Measurements from ENCODE around the gene CCSER1.
"Not testable (repeated sequence)": the region's sequence is repeated elsewhere in the genome, so short reads cannot be mapped to it uniquely, and the experiment has no call there.

The CCSER1 gene

DNA sequence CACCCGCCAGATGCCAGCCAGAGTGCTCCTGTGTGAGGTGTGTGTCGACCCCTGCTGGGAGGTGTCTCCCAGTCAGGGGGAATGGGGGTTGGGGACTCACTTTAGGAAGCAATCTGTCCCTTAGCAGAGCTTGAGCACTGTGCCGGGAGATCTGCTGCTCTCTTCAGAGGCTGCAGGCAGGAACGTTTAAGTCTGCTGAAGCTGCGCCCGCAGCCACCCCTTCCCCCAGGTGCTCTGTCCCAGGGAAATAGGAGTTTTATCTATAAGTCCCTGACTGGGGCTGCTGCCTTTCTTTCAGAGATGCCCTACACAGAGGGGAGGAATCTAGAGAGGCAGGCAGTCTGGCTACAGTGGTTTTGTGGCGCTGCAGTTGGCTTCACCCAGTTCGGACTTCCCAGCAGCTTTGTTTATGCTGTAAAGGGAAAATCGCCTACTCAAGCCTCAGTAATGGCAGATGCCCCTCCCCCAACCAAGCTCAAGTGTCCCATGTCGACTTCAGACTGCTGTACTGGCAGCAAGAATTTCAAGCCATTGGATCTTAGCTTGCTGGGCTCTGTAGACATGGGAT is 80.8 kb downstream of the CCSER1 start:
- no peak for DNase-seq

DNA sequence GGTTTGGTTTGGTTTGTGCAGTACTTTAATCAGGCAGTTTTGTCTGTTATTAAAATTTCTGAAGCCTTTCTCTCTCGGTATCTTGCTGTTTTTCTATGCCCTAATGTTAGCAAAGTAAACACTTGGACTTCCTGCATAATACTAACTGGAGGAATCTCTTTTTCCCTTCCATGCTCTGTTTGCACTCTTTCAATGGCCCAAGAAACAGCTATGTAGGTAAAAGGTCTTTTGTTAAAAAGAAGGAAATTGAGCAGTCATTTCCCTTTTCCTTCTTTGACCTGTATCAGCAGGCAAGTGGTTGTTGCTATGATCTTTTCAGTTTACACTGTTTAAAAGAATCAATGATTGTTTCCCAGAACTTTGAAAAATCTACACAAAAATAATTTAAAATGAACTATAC is 82.7 kb downstream of the CCSER1 start:
- no peak for DNase-seq

DNA sequence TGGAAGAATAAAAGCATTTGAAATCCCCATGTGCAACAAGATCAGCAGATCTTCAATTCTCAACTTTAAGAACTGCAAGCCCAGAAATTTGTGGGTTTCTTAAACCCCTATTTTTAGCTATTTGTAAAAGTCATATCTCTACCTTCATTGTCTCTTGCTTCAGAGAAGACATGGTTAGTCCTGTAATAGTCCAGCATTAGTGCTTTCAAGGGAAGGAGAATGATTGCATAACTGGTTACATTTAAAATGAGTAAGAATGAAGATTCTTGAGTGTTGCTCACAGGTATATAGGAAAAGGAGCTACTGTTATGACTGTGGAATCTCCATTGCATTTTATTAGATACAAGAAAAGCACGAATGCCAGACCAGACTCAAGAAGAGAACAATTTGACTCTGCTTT is 84.0 kb downstream of the CCSER1 start:
- no peak for DNase-seq

DNA sequence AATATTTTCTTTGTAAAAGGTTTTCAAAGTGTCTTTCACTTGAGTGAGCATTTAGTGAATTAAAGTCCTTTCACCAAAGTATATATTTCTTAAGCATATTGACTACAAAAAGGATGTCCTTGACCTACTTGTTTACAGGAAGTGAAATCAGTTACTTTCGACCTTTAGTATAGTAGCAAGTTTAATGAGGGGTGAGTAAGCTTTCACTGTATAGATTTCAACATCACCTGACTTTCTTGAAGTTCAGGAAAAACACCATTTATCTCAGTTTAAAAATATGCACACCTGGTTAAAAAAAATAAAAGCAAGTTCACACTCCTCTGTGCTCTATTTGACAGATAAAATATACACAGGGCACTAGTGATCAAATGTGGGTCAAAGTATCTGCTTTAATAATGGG is 88.1 kb downstream of the CCSER1 start:
- no peak for DNase-seq

DNA sequence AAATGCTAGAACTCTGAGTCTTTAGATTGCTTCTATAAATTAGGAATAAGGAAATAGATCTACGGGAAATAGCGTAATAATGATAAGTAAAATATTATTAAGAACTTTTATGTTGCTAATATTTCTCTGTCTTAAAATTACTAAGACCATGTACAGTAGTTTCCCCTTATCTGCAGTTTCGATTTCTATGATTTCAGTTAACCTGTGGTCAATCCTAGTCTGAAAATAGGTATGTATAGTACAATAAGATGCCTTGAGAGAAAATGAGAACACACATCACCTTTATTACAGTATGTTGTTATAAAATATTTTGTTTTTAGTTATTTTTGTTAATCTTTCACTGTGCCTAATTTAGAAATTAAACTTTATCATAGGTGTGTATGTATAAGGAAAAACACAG is 92.6 kb downstream of the CCSER1 start:
- DNase-seq: no peak

DNA sequence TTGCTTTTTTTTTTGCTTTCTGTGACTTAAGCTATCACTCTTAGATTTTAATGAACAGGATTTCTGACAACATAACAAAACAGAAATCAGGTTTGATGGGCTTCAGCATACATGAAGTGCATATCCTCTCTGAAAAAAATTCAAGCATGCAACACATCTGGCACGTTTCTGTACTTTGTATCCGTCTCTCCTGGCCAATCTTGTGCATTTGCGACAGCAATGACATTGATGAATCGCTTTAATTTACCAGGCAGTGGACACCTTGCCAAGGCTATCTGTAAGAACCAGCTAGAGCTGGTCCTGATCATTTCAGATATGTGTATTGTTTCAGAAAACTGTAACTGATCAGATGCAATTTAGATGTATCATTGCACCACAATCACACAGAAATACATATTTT is 93.3 kb downstream of the CCSER1 start:
- DNase-seq: no peak

DNA sequence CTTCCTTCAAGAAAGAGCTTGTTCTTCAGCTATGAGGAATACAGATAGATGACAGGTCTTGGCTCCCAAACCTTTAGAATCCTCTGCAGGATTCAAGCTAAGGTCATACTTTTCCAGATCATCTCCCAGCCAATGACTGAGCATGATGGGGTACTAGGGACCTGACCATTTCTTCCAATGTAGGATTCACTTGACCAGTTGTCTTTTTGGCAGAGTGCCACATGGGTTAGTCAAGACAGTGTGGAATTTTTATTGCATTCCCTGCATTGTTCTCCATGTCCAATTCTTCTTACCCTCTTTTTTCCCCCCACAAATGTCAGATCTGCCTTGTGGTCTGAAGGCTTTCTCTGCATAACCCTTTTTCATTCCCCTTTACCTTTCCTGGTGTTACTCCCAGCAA is 99.5 kb downstream of the CCSER1 start:
- DNase-seq: no peak

DNA sequence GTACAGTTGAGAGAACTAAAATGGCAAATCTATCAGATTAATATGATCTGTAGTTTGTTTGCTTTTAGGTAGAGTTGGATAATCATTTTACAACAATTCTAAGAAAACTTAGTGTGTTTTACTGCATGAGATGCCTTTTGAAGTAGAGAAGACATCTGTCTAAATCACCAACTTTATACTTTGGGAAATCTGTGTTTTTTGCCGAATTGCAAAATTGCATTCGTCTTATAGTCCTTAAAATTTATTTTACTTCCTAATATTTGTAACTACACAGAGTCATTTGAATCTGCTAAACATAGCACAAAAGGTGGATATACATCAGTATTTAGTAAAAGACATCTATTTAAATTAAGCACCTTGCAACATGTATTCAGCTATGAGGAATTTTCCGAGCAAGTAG is 100.0 kb downstream of the CCSER1 start:
- DNase-seq: no peak

DNA sequence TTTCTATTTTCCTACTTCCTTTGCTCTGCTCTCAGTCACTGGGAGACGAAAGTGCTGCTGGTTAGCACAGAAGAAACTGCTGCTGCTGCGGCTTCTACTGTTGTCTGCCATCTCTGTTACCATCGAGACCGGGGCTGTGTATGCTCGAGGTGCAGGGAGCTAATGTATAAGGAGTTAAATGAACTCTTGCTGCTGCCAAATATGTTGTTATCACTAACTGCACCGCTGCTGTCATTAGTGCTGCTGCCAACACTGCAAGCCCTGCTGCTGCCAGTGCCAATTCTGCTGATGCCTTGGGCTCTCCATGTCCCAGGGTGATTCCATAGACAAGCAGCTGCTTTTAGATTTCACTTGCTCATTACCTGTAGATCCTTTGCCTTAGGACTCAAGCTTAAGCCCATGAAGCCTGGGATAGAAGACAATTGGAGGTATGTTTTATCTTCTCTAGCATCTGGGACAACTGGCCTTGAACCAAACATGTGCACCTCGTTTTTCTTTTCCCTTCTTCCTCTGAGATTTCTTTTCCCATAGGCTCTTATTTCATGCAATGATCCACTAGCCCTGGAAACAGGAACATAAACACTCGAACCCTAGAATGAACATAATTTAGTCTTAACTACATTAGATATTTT is 107.8 kb downstream of the CCSER1 start:
- DNase-seq: no peak

DNA sequence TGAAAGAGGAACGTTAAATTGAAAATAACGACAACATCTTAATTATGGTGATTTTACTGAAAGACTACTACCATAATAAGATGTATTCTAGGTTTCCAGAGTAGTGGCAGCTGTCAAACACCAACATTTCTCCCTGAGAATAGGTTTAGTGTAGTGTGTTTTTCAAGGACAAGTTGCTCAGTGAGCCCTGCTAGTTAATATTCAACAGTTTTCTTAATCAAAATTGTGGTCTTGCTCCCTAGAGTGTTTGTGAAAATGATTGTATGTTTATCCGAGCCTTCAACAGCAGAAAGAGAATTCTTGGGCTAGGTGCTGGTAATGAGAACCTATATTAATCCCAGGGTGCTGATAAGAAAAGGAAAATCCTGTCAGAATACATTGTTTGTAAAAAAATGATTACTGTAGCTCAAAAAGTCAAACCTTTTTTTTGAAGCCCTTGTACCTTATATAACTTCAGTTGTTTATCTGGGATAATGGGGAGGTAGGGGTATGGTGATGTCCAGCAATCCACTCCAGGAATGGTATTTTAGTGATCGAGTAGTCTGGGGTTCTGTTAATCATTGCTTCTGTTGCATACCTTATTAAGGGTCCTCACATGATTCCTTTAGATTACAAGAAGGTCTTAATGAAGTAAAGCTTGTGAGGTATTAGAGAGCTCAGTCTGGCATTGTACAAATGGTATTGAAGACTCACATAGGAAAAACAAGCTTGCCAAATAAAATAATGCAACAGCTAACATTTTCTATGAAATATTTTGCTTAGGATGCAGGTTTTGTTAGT is 110.7 kb downstream of the CCSER1 start:
- DNase-seq: no peak

DNA sequence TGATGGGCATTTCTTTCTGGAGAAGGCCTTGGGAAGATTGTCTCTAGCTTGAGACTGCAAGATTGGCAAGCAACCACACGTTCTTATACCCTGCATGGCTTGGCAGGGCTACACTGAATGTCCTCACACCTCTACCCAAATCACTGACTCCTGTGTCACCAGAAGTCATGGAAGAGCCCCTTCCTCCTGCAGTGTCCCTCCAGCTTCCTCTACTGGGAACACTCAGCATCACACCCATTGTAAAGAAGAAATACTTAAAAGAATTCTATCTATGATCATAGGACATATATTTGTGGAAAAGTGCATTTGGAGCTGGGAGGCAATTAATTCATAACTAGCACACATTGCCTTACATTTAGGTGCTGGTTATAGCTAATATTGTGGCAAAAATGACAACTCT is 113.1 kb downstream of the CCSER1 start:
- no peak for DNase-seq

DNA sequence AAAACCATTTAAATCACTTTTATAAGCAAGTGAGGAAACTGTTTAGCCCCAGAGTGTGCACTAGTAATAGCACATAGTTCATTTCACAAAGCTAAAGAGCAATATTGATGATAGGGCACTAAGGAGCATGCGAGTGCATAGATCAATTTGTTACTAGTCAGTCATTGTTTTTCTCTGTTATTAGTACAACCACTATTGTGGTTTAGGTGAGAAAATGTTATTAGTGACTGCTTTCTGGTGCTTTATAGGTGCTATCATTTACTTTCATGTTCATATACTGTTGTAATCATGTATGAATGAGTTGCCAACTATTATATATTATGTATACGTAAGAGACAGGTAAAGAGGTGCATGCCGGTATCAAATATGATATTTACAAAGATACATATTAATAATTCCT is 113.8 kb downstream of the CCSER1 start:
- no peak for DNase-seq

DNA sequence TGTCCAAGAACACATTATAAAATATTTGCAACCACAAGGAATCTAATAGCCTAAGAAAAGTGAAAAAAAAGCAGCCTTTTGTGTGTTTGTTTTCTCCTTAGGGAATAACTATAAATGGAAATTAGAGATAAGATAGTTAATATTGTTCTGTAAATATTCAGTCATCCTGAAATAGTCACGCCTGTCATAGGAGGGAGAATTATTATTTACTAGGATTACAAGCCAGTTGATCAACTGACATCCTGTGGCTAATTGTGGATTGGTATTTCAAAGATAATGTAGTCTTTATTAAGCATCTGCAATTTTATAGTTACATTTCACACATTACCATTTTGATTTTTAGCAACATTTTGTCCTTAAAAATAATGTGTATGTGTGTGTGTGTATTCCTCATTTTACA is 118.6 kb downstream of the CCSER1 start:
- no peak for DNase-seq

DNA sequence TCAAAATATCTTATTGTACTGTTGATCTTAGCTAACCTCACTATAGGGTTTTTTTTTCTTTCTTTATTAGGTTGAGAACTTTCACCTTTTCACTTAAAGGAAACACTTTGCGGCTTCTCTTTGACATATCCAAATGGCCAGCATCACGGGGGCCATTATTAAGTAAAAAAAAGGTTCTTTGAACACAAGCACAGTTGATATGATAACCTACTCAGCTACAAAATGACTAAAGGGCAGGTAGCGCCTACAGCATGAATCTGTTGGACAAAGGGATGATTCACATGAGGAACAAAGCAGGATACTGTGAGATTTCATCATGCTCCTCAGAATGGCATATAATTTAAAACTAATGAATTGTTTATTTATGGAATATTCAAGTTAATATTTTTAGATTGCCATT is 119.6 kb downstream of the CCSER1 start:
- DNase-seq: no peak

DNA sequence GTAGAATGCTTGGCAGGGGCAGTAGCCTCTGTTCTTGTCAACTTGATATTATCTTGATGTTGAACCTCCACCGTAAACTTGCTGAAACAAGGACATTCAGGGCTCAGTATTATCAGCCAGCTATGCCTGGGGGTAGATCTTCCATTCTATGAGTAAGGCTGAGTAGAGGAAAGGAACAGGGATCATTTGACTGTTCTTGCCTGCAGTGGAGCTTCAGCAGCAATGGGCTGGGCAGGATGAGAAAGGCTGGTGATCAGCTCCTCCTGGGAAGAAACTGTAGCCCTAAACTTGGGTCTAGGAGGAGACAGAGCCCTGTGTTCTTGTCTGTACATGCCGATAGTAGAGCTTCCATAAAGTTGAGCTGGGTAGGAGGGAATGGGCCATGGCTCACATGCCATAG is 127.2 kb downstream of the CCSER1 start:
- DNase-seq: no peak

DNA sequence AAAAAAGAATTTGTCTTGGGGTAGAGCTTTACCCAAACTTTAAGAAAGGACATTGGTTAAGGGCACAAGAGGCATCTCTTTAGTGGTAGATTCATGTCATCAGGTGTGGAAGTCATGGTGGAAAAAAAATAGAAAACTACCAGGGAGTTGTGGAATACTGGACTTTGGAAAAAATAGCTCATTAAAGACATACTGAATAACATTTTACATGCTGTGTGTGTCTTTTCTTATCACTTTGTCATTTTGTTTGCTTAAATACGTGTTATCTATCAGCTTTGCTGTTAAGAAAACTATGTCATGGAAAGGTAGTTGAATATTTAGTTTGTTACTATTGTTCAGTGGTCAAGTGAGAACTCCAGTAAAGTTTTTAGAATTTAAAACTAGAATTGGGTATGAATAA is 147.0 kb downstream of the CCSER1 start:
- no peak for DNase-seq

DNA sequence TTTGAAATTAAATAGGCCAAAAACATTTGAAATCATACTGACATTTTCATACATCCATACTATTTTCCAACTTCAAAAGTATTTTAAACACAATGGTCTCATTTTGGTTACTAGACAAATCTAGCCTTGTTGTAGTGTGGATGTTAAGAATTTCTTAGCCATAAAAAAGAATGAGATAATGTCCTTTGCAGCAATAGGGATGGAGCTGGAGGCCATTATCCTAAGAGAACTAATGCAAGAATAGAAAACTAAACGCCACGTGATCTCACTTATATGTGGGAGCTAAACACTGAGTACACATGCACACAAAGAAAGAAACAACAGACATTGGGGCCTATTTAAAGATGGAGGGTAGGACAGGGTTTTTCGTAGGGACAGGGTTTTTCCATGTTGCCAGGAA is 153.8 kb downstream of the CCSER1 start:
- no peak for DNase-seq

DNA sequence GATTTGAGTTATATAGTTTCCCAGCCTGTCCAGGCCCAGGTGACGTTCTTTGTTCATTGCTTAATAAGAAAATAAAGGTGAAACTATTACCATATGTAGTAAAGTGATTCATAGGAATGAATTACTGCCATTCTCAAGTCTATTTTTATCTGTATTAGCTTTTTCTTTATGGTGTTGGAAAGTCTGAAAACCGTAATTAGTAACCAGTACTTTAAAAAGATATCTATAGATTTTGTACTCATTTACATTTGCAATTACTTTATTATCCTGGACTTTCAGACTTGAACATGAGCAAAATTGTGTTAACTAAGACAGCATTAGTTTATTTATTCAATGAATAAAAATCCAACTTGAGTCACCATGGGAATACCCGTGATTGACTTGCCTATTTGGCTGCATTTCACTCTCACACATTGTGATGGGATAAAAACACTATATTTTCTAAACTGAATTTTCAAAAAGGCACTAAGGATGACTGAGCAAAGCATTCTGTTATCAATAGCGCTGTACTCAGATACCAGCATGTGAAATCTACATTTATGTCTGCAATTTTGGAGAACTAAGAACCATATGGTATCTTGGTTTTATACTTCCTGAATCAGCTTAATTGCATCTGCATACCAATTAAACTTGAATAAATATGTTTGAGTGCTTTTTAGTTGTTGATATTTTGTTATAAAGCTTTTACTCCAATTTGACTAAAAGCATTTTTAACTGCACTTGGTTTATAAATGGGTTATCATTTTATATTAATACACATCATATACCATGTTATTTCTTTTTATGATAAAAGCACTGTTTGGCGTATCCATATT is 154.6 kb downstream of the CCSER1 start:
- no peak for DNase-seq

DNA sequence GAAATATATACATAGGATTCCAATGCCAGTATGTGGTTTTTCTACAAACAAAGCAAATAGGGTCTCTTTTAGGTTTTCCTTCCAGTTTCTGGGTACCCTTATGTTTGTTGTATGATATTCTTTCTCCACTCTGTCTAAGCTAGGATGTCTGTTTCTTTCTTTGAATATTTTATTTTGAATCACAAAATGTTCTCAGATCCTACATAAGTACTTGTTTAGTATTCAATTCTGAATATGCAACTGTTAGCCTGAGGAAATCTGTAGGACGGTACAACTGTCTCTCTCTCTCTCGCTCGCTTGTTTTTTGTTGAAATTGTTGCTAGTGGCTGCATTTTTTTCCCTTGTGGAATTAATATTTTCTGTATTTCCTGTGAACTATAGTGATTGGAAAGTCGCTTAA is 163.2 kb downstream of the CCSER1 start:
- DNase-seq: no peak

DNA sequence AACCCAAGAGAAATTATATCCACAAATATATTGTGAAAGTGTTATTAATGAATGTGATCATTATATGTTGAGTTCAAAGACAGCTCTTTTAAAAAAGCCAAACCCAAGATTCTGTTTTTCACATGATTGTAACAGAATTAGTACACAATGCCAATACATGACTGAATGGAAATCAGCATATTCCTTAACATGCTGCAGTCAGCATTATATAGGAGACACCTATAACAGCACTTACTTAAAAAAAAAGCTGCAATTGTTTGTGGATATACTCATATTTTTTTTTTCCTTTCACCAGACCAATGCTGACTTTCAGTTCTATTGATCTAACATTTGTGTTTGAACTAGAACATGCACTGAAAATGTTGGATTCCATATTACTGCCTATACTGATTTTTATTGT is 165.2 kb downstream of the CCSER1 start:
- DNase-seq: no peak

DNA sequence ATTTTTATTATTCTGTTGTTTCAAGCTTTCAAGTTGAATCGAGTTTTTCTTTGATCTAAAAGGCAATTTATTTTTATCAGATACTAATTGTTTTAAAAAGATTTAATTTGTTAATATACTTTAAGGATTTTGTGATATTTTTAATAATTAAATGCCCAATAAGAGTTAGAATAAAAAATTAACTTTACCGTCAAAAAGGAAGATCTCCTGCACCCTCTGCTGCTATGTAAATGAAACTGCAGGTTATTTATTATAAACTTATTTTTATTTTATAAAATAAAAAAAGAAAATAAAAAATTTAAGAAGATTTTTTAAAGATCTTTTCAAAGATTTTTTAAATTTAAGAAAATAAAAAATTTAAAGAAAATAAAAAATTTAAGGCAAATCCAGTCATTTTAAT is 166.1 kb downstream of the CCSER1 start:
- DNase-seq: no peak

DNA sequence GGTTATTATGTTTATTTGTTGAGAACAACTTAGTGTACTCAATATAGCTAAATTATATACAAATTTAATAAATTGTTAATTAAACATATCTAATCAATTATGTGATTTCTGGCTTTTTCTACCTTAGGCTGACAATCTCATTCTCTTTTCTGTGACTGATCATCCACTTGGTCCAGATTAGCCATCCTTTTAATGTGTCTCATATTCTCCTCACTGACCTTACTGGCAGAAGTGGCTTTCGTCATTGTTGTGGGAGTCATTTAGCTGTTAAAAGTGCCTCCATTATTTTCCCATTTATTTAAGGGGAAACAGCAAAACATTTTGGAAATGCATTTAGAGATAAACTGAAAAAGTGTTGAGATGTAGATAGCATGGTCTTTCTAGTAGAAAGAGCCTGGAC is 172.2 kb downstream of the CCSER1 start:
- DNase-seq: no peak

DNA sequence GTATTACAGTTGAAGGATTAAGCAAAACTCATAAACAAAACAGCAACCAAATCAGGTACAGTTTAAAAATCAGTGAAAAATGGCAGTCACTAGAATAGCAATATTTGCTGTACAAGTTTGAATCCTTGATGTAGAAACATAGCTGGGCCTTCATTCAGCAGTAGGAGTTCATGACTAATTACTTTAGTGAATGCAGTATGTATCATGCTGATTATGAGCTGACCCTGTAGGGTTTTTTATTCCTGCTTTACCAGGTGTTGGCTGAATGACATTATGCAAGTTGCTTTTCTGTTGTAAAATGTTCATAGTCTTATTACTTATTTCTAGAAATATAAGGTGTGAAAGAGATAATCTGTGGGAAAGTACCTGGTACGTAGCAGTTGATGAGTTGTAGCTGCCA is 179.6 kb downstream of the CCSER1 start:
- DNase-seq: no peak

DNA sequence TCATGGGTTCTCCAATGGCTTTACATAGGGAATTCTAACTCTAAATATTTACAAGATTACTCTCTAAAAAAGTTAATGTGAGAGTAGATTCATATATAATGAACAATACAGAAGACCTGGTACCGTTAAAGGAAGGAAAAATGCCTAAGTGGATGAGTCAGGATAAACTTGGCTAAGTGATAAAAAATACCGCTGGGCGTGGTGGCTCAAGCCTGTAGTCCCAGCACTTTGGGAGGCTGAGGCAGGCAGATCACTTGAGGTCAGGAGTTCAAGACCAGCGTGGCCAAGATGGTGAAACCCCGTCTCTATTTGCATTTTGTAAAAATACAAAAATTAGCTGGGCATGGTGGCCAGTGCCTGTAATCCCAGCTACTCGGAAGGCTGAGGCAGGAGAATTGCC is 189.9 kb downstream of the CCSER1 start:
- not testable (repeated sequence) for DNase-seq

Measured in NCI-H1436 (cell line).